NCI-H82 treated with DMSO at 0.1 percent for 48 hours (cell line): ENCODE results near the gene SLC2A14.

ENCODE experiments used
- DNase-seq: peaks from one replicate; lab custom pipeline; 2025; ENCODE audit not compliant: unreplicated experiment; lab: John Stamatoyannopoulos, UW

The SLC2A14 gene

GRCh38 chr12:7769999-7770398 is 102.7 kb downstream of the SLC2A14 start:
- DNase-seq, result no peak
